ENCODE data around the gene AFAP1L2.

AFAP1L2 gene

DNA sequence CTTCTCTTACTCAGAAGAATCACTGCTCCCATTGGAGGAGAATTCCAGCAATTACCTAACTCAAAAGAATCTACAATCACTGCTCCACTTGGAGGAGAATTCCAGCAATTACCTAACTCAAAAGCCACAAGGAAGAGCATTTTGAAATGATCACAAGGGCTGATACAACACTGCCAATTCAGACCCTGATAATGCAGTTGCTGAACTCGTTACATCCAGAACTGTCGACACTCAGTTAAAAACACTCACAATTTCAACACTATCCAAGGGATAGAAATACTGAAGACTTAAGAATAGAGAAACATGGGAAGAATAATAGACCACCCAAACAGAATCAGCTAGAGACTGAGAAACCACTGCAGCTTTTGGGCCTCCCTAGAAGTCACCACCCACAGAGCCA is 27.8 kb downstream of the AFAP1L2 start:
- no peaks in the 10 kb centered on the region for H3K4me1 ChIP-seq (ENCODE audit: control insufficient read depth, low read length)
- H3K4me3 ChIP-seq (ENCODE audit: low read length) = no peak overlapping the region
- H3K36me3 ChIP-seq (ENCODE audit: control insufficient read depth, low read length) = no peaks in the 10 kb centered on the region
- no peaks in the 10 kb centered on the region for H3K9me3 ChIP-seq (ENCODE audit: control insufficient read depth, insufficient read depth, low read length)
- TF ChIP-seq EZH2phosphoT487 (IDR thresholded peaks at IDR 0.05; ENCODE audit: borderline replicate concordance, low read length) = no peak
- TF ChIP-seq, protein P1, sequence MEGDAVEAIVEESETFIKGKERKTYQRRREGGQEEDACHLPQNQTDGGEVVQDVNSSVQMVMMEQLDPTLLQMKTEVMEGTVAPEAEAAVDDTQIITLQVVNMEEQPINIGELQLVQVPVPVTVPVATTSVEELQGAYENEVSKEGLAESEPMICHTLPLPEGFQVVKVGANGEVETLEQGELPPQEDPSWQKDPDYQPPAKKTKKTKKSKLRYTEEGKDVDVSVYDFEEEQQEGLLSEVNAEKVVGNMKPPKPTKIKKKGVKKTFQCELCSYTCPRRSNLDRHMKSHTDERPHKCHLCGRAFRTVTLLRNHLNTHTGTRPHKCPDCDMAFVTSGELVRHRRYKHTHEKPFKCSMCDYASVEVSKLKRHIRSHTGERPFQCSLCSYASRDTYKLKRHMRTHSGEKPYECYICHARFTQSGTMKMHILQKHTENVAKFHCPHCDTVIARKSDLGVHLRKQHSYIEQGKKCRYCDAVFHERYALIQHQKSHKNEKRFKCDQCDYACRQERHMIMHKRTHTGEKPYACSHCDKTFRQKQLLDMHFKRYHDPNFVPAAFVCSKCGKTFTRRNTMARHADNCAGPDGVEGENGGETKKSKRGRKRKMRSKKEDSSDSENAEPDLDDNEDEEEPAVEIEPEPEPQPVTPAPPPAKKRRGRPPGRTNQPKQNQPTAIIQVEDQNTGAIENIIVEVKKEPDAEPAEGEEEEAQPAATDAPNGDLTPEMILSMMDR (IDR thresholded peaks at IDR 0.05; ENCODE audit: low read depth, low read length, poor library complexity, severe bottlenecking) = no peak
- H3K9me2 ChIP-seq (replicated peaks; ENCODE audit: control insufficient read depth, low read length) = no peaks in the 10 kb centered on the region
- no peak overlapping the region for H3K27ac ChIP-seq (ENCODE audit: low read depth, low read length)
- no peak overlapping the region for H3K4me2 ChIP-seq (ENCODE audit: low read length)
- no peaks in the 10 kb centered on the region for H3F3A ChIP-seq (ENCODE audit: control insufficient read depth, insufficient read depth)
- no peaks in the 10 kb centered on the region for H4K20me1 ChIP-seq (ENCODE audit: control insufficient read depth, insufficient read depth, low read depth, low read length)
- no peaks in the 10 kb centered on the region for H3K79me2 ChIP-seq (ENCODE audit: control insufficient read depth, low read length)
- H3K27me3 ChIP-seq (ENCODE audit: control insufficient read depth, low read length) = peaks cover 6% of the 10 kb centered on the region; the same call in 1 of the 2 replicates

DNA sequence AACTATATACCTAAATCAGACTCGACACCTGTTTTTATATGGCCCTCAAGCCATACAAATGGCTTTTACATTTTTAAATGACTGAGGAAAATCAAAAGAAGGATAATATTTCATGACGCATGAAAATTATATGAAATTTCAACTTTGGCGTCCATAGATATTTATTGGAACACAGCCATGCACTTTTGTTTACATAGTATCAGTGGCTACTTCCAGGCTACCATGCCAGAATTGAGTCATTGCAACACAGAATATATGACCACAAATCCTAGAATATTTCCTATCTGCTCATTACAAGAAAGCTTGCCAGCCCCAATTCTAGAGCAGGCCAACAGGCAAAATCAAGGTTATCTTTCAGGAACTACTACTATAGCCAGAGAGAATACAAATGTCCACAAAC is 29.3 kb downstream of the AFAP1L2 start:
- Histone ChIP-seq H3K4me1 (ENCODE audit: control insufficient read depth, low read length) (no peaks in the 10 kb centered on the region), H3K79me2 (ENCODE audit: control insufficient read depth, low read length) (no peaks in the 10 kb centered on the region), H3K4me3 (ENCODE audit: low read length) (no peak overlapping the region), H4K20me1 (ENCODE audit: control insufficient read depth, insufficient read depth, low read depth, low read length) (no peaks in the 10 kb centered on the region), H3K27me3 (ENCODE audit: control insufficient read depth, low read length) (peaks cover 6% of the 10 kb centered on the region; the same call in 1 of the 2 replicates), H3K9me2 (replicated peaks; ENCODE audit: control insufficient read depth, low read length) (no peaks in the 10 kb centered on the region), H3F3A (ENCODE audit: control insufficient read depth, insufficient read depth) (no peaks in the 10 kb centered on the region), H3K9me3 (ENCODE audit: control insufficient read depth, insufficient read depth, low read length) (no peaks in the 10 kb centered on the region), H3K4me2 (ENCODE audit: low read length) (no peak overlapping the region), H3K36me3 (ENCODE audit: control insufficient read depth, low read length) (no peaks in the 10 kb centered on the region), H3K27ac (ENCODE audit: low read depth, low read length) (no peak overlapping the region)
- TF ChIP-seq EZH2phosphoT487 (IDR thresholded peaks at IDR 0.05; ENCODE audit: borderline replicate concordance, low read length) = no peak
- TF ChIP-seq, protein P1 (IDR thresholded peaks at IDR 0.05; ENCODE audit: low read depth, low read length, poor library complexity, severe bottlenecking) = no peak

DNA sequence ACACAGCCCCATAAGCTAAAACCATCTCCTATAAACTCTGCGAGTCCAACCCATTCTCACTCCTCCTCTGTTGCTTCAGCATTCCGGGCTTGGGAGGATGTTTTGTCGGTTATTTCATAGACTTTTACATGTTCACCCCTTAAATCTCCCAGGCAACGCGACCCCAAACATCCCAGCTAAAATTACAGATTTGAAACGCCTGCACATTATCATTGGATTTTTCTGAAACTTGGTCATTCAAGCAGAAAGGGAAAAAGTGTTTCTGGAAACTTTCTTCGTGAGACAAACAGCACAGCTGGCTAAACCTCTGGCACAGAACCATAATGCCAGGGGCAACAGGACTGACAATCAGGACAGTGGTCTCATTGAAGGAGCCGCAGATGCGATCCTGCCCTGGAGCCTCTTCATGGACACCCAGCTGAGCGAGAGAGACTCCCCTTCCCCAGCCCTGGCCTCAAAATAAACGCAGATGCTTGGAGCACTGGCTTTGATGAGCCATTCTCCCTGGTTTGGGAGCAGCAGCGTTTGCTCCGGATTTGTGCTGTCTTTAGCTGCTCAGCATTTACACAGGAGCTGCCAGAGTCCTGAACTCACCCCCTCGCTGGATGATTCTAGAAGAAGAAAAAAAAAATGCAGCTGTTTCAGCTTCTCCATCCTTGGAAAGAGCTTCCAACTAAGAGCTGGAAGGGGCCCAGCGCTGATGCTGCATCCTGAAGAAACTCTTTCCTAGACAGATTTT is 30.1 kb downstream of the AFAP1L2 start:
- no peaks in the 10 kb centered on the region for H3K36me3 ChIP-seq (ENCODE audit: control insufficient read depth, low read length)
- H3K9me3 ChIP-seq (ENCODE audit: control insufficient read depth, insufficient read depth, low read length) = no peaks in the 10 kb centered on the region
- no peaks in the 10 kb centered on the region for H4K20me1 ChIP-seq (ENCODE audit: control insufficient read depth, insufficient read depth, low read depth, low read length)
- H3K79me2 ChIP-seq (ENCODE audit: control insufficient read depth, low read length) = no peaks in the 10 kb centered on the region
- no peaks in the 10 kb centered on the region for H3K9me2 ChIP-seq (replicated peaks; ENCODE audit: control insufficient read depth, low read length)
- no peaks in the 10 kb centered on the region for H3F3A ChIP-seq (ENCODE audit: control insufficient read depth, insufficient read depth)
- no peak overlapping the region for H3K4me3 ChIP-seq (ENCODE audit: low read length)
- TF ChIP-seq EZH2phosphoT487 (IDR thresholded peaks at IDR 0.05; ENCODE audit: borderline replicate concordance, low read length) = no peak
- TF ChIP-seq, protein P1 (IDR thresholded peaks at IDR 0.05; ENCODE audit: low read depth, low read length, poor library complexity, severe bottlenecking) = no peak
- H3K4me2 ChIP-seq (ENCODE audit: low read length) = no peak overlapping the region
- peaks cover 6% of the 10 kb centered on the region; the same call in 1 of the 2 replicates for H3K27me3 ChIP-seq (ENCODE audit: control insufficient read depth, low read length)
- no peaks in the 10 kb centered on the region for H3K4me1 ChIP-seq (ENCODE audit: control insufficient read depth, low read length)
- no peak overlapping the region for H3K27ac ChIP-seq (ENCODE audit: low read depth, low read length)
